ENCODE data around the gene ADCY2. TPM values are rescaled to one million over a fixed set of nuclear protein-coding genes. Genes with fewer than 3 reads are reported as not detected.
A peak's percentile ranks its signal among the peaks of the same experiment; 100 is the strongest.

The ADCY2 gene
- total RNA-seq, 1 experiment from 2014 or later, result 31.3 TPM

- Histone ChIP-seq H3K4me2 (ENCODE audit: insufficient read depth, insufficient read length, low read length) (peak overlapping the region; percentile 41), H3K4me1 (ENCODE audit: insufficient read depth, low read length) (peaks cover 33% of the 10 kb centered on the region)
- peaks cover 61 to 69% of the 10 kb centered on the region in 2 experiments for H3K4me1 Mint-ChIP-seq
These were observed 23.9 kb downstream of the ADCY2 start for GRCh38 chr5:7419846-7420245.

More at GRCh38 chr5:7419846-7420245, 23.9 kb downstream of the ADCY2 start:
- no peak overlapping the region for H3K9ac ChIP-seq (ENCODE audit: extremely low read depth, insufficient read length, low read length)
- H3K79me1 ChIP-seq (ENCODE audit: insufficient read depth, low read depth, low read length, poor library complexity, severe bottlenecking), result no peaks in the 10 kb centered on the region
- peaks cover 15 to 34% (median 25%) of the 10 kb centered on the region in 3 experiments; a peak in 6 of 7 replicates for H3K36me3 Mint-ChIP-seq (ENCODE audit: insufficient read depth in 1 of 3, low read depth in 3 of 3)
- H3K56ac ChIP-seq (ENCODE audit: insufficient read length, low read depth, low read length), result no peak overlapping the region
- H2BK15ac ChIP-seq (ENCODE audit: low read depth, low read length), result no peak overlapping the region
- H2BK12ac ChIP-seq (ENCODE audit: insufficient read length, low read depth, low read length), result no peak overlapping the region
- H3K23me2 ChIP-seq (ENCODE audit: insufficient read length, low read depth, low read length, poor library complexity, severe bottlenecking), result peaks cover 5% of the 10 kb centered on the region
- WGBS (ENCODE audit: extremely low coverage, insufficient read length, low lambda C conversion rate), result no CpG with 5 or more reads among the region's 12 CpGs
- no peaks in the 10 kb centered on the region; the same call in 1 of the 2 replicates for H3K79me2 ChIP-seq (ENCODE audit: insufficient read depth, low read length)
- no peak overlapping the region for H2BK20ac ChIP-seq (ENCODE audit: low read depth, low read length, poor library complexity, severe bottlenecking)
- H3K4ac ChIP-seq (ENCODE audit: low read depth, low read length), result no peak overlapping the region
- H3K9me3 Mint-ChIP-seq, result no peaks in the 10 kb centered on the region
- DNase-seq, result peak; percentile 74
- no peak overlapping the region for H2AK5ac ChIP-seq (ENCODE audit: insufficient read length, low read length)
- no peak overlapping the region for H3K27ac ChIP-seq (ENCODE audit: insufficient read length, low read depth, low read length)
- no peaks in the 10 kb centered on the region for H3K27me3 Mint-ChIP-seq (ENCODE audit: low read depth)
- no peak overlapping the region for H4K91ac ChIP-seq (ENCODE audit: insufficient read length, low read depth, low read length)
- no peak overlapping the region for H4K8ac ChIP-seq (replicated peaks; ENCODE audit: insufficient read length, low read depth, low read length)
- H2BK5ac ChIP-seq (ENCODE audit: insufficient read length, low read length), result no peak overlapping the region
- no peaks in the 10 kb centered on the region for H4K20me1 ChIP-seq (ENCODE audit: control insufficient read depth, insufficient read depth, insufficient read length)
- H2AFZ ChIP-seq (ENCODE audit: low read length), result no peak overlapping the region
- H3K27me3 ChIP-seq (ENCODE audit: insufficient read depth, low read length), result no peaks in the 10 kb centered on the region
- H3K23ac ChIP-seq (ENCODE audit: insufficient read length, low read depth, low read length), result no peak overlapping the region
- H4K5ac ChIP-seq (ENCODE audit: insufficient read length, low read depth, low read length), result no peak overlapping the region
- no peak overlapping the region for H3K18ac ChIP-seq (ENCODE audit: insufficient read length, low read depth, low read length)
- H3K9me3 ChIP-seq (ENCODE audit: control insufficient read depth, low read depth, low read length), result no peaks in the 10 kb centered on the region
- peak overlapping the region; percentile 34 to 57 for H3K4me3 Mint-ChIP-seq
- no peak overlapping the region for H3T11ph ChIP-seq (ENCODE audit: low read length)
- no peak overlapping the region for H3K14ac ChIP-seq (ENCODE audit: insufficient read depth, low read length)
- H3K27ac Mint-ChIP-seq, result peak overlapping the region; percentile 30 to 79 (median 58); a peak in 6 of 7 replicates
- no peak for TF ChIP-seq CTCF (conservative IDR thresholded peaks at IDR 0.05)
- no peak overlapping the region for H2BK120ac ChIP-seq (ENCODE audit: low read depth, low read length, poor library complexity, severe bottlenecking)

Data from H9 (cell line).